H1 (cell line): Measurements from ENCODE around the gene RAPGEF5.

ENCODE experiments used
- EP300 ChIP-seq, 2 experiments: IDR thresholded peaks; 1 replicate in 1 of 2; 2 replicates in 1 of 2; pipeline ENCODE4 v1.6.1; 2011 to 2012; ENCODE audit warnings: low read depth in 2 of 2, low read length in 2 of 2, mild to moderate bottlenecking in 2 of 2, borderline replicate concordance in 1 of 2, inconsistent platforms in 1 of 2, moderate library complexity in 1 of 2
- TF ChIP-seq, protein P1 (sequence below), 3 experiments: IDR thresholded peaks; 1 replicate in 2 of 3; 2 replicates in 1 of 3; pipeline versions ENCODE4 v1.5.1 to v1.6.1; 2011; ENCODE audit warnings: low read length in 3 of 3, mild to moderate bottlenecking in 3 of 3, inconsistent platforms in 2 of 3, low read depth in 1 of 3, moderate library complexity in 1 of 3; ENCODE audit not compliant: insufficient read depth in 1 of 3; ENCODE audit errors: control extremely low read depth in 1 of 3

DNA sequence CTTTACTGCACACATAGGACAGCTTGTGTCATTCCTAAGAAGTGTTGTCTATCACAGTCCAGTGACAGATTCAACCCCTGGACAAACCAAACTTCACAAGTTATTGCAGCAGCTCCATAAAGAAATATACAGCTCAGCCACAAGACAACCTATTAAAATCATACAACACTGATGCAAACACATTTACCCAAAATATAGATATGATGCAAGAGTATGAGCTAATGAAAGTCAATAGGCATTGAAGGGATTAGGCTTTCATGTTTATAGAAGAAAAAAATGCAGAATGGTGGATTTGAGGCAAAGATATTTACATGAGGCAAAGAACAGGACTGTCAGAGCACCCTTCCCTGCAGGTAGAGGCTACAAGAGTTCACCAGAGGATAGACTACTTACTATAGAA lies 14.9 kb upstream of the RAPGEF5 start:
- TF ChIP-seq EP300 (IDR thresholded peaks at IDR 0.05; ENCODE audit: borderline replicate concordance in 1 of 2, low read depth in 2 of 2, low read length in 2 of 2) = no peak
- TF ChIP-seq, protein P1, sequence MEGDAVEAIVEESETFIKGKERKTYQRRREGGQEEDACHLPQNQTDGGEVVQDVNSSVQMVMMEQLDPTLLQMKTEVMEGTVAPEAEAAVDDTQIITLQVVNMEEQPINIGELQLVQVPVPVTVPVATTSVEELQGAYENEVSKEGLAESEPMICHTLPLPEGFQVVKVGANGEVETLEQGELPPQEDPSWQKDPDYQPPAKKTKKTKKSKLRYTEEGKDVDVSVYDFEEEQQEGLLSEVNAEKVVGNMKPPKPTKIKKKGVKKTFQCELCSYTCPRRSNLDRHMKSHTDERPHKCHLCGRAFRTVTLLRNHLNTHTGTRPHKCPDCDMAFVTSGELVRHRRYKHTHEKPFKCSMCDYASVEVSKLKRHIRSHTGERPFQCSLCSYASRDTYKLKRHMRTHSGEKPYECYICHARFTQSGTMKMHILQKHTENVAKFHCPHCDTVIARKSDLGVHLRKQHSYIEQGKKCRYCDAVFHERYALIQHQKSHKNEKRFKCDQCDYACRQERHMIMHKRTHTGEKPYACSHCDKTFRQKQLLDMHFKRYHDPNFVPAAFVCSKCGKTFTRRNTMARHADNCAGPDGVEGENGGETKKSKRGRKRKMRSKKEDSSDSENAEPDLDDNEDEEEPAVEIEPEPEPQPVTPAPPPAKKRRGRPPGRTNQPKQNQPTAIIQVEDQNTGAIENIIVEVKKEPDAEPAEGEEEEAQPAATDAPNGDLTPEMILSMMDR (IDR thresholded peaks at IDR 0.05; ENCODE audit: control extremely low read depth in 1 of 3, insufficient read depth in 1 of 3, low read depth in 1 of 3, low read length in 3 of 3) = no peak
